GM18868 (cell line): ENCODE data around the gene SORCS2.

ENCODE experiments used
- ATAC-seq: cut with Tn5 transposase; IDR thresholded peaks from one replicate; pipeline ENCODE4 v1.9.1; 2021; ENCODE audit warnings: mild to moderate bottlenecking, moderate library complexity; ENCODE audit not compliant: unreplicated experiment

SORCS2 gene

DNA sequence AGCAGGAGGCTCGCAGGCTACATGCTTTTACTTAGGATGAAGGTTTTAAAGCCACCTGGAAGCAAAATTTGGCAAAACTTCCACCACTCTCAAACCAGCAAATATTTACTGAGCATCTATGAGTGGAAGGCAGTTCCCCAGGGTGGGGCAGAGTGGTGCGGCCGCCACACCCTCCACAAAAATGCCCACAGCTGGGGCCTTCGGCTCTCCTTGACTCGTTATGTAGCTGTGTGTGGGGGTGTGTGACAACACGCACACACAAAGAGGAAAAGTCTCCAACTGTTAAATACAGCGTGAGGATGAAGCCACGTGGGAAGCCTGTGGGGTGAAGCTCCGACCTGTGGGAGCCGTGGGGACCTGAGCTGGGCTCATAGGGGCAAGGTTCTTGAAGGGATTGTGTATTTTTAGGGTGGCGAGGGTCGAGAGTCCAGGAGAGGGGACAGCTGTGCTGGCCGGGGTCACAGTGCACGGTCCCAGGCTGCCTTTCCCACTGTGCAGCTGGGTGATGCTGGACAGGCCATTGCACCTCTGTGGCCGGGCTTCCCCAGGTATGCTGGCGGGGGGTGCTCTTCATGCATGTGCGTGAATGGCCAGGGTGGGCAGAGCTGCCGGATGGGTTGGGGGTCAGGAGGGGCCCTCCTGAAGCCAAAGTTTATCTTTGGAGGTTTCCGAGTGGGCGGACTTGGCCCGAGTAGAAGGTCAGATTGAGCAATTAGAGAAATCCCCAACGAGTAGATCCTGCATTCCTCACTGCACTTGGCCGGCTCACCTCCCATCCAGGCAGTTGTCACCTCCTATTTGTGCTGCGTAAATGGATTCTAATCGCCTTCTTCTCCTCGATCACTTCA, 25.4 kb downstream of the SORCS2 start:
- no peak for ATAC-seq

- ATAC-seq = no peak
Observed at GRCh38 chr4:7218686-7219085, 26.3 kb downstream of the SORCS2 start.

DNA sequence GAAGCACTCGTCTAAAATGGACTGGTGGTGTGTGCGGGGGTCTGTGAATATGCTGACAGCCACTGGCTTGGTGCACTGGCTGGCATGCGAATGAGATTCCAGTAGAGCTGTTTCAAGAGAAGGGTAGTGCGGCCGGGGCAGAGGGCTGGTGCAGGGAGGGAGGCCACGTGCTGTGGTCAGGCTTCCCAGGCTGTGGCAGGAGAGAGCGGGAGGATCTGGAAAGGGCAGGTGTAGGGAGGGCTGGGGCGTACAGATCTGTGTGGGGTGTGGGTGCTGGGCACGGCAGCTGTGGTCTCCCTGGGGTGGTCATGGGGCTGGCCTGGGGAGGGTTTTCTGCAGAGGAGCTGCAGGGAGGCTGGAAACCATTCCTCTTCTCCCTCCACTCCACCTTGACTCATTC, 30.2 kb downstream of the SORCS2 start:
- no peak for ATAC-seq

- ATAC-seq = no peak
Observed at GRCh38 chr4:7223541-7223940, 31.2 kb downstream of the SORCS2 start.

- ATAC-seq = no peak
Observed at GRCh38 chr4:7224001-7224400, 31.7 kb downstream of the SORCS2 start.

GRCh38 chr4:7224878-7225533, 32.7 kb downstream of the SORCS2 start:
- no peak for ATAC-seq

DNA sequence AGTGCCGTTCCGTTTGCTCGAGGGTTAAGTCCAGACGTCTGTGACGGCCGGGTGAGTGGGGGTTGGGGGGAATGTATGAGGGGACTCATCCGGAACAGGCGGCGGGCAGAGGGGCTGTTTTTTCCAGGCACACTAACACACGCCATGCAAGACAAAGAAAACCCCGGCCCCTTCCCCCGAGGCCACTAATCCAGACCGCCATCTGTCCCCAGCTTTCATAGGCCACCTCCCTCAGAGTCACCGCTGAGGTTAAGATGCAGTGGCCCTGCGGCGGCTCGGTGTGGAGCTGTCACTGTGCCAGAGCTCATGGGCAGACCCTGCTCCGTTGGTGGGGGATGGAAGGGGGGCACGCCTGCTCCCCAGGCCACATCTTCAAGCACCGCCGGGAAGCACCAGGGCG, 34.1 kb downstream of the SORCS2 start:
- ATAC-seq = no peak

GRCh38 chr4:7227008-7227407, 34.7 kb downstream of the SORCS2 start:
- ATAC-seq = no peak

DNA sequence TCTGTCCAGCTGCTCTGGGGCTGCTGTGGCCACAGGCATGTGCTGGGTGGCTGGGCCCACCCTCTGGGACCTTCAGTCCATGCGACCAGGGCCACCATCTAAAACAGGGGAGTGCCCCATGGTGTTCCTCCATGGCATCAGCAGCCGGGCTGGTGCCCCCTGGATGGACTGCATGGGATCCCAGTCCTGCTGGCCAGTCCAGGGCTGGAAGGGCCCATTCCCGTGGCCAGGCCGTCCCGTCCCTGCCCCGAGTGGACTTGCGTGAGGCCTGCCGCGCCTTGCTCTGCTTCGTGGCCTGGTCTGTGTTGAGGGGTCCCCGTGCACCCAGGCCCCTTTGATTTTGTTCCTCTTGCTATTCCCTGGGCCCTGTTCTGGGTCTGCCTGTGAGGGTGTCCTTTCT, 36.4 kb downstream of the SORCS2 start:
- no peak for ATAC-seq

GRCh38 chr4:7232061-7232650, 39.8 kb downstream of the SORCS2 start:
- no peak for ATAC-seq

- no peak for ATAC-seq
Observed at GRCh38 chr4:7233006-7233580, 40.8 kb downstream of the SORCS2 start.

- no peak for ATAC-seq
Observed at GRCh38 chr4:7233601-7234000, 41.3 kb downstream of the SORCS2 start.

- ATAC-seq = no peak
Observed at GRCh38 chr4:7234355-7235029, 42.2 kb downstream of the SORCS2 start.

DNA sequence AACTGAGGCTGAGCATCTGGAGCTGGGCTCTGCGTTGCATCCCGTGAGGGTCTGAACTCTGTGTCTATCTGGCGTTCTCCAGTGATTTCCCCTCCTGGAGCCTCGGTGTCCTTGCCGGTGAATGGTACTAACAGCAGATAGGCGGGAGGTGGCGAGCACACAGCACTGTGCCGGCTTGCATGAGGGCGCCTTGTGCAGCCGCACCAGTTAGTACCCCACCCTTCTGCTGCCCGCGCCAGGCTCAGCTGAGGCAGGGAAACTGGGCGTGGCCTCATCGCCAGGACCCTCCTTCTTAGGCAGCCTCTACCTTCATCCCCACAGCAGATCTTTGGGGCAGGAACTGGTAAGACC, 42.7 kb downstream of the SORCS2 start:
- ATAC-seq = no peak

GRCh38 chr4:7236847-7237246, 44.5 kb downstream of the SORCS2 start:
- no peak for ATAC-seq

DNA sequence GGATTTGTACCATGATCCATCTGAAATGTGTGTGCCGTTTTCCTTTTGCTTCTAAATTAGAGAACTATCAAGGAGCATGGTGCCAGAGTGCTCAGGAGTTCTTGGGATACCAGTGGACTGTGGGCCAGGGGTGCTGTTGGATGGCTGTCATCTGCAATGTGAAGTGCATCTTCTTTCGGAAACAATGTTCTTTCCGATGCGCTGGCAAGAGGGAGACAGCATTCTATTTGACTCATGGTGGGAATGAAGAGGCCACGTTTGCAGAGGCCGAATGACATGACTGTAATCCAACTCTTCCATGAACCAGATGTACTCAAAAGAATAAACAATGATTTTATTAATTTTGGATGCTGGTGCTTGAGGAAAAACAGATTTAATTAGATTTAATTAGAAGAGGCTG, 45.5 kb downstream of the SORCS2 start:
- ATAC-seq = no peak

GRCh38 chr4:7238300-7238960, 46.1 kb downstream of the SORCS2 start:
- no peak for ATAC-seq

DNA sequence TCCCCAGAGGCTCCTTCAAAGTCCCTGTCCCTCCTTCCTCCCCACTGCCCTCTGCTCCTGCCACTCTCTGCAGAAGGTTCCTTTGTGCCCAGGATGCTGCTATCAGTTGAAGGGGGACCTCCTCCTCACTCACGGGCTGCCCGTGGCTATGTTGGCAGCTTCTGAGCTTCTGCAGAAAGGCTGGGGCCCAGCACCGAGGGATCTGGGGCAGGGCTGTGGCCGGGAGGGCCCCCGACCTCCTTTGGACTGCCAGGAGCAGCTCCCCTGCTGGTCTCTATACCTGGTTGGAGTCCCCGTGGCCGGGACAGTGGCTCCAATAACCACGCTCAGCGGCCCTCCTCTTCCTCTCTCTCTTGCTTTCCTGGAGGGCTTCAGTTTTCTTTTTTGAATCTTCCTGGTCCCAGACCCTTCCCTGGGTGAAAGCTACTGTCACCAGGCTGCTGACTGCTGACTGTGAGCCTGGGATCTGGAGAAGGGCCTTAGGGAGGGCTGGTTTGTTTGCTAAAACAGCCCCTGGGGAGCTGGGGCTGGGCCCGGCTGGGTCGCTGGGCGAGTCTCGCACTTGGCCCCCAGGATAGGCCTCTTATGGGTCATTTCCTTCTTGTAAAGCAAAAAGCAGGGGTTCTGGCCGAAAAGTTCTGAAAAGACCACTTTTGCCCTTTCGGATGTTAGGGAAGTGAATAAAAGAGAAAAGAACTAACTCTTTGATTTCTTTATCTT, 46.9 kb downstream of the SORCS2 start:
- no peak for ATAC-seq

DNA sequence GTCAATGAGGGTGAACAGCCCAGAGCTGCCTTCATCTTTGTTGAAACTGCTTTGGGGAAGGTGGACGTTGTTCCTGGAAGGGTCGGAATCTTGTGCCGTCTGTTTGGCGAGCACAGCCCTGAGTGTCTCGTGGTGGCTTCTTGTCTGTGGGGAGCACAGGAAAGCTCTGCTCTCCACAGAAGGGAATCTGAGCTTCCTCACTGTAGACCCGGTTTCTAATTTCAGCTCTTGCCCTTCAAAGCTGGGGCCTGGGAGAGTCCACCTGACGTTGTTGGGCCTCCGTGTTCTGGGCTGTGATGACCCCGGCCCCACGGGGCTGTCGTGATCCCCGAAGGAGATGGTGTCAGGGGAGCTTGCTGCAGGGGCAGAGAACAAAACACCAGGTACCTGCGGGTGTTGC, 47.5 kb downstream of the SORCS2 start:
- ATAC-seq = no peak

DNA sequence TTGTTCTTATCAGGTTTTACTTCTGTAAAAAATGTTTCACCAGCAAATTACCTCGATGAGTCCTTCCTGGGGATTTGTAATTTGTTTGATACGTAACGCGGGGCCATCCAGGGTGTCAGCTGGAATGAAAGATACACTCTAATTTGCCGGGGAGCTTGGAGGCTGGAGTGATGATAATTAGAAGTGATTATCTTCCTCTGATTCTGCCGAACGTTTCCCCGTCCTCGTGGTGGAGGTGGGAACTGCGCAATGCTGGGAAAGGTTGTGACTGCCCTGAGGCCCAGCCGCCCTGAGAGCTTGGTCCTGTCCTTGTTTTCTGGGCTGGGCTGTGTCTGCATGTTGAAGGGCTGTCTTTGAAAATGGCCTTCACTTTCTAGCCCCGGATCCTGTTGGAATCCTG, 48.0 kb downstream of the SORCS2 start:
- ATAC-seq = no peak
